Spleen (tissue), 11 donors: Measurements from ENCODE around the gene BCLAF1. TPM values are rescaled to one million over a fixed set of nuclear protein-coding genes. Genes with fewer than 3 reads are reported as not detected.
"Not testable (repeated sequence)": the region's sequence is repeated elsewhere in the genome, so short reads cannot be mapped to it uniquely, and the experiment has no call there.

ENCODE experiments used
- DNase-seq: peaks from one replicate; pipeline ENCODE4 v3.0.0-alpha.2; 2020
- H3K27ac ChIP-seq, 8 donors: fragments of 200-600 bp; sonication (generic) in 7 of 8; 1 replicate in 4 of 8; 2 replicates in 4 of 8; pipeline versions ENCODE4 v1.5.0 to v1.8.0; 2016 to 2021; ENCODE audit warnings: inconsistent platforms in 4 of 8, mild to moderate bottlenecking in 4 of 8, moderate library complexity in 1 of 8
- H3K27me3 ChIP-seq, 7 donors: fragments of 200-600 bp; sonication (generic) in 6 of 7; replicated peaks in 1 of 7; 1 replicate in 4 of 7; 2 replicates in 3 of 7; pipeline versions ENCODE4 v1.5.0 to v1.8.0; 2016 to 2021; ENCODE audit warnings: inconsistent platforms in 3 of 7, mild to moderate bottlenecking in 1 of 7
- H3K36me3 ChIP-seq, 6 donors: fragments of 200-600 bp; sonication (generic) in 5 of 6; 1 replicate in 4 of 6; 2 replicates in 2 of 6; pipeline versions ENCODE4 v1.5.0 to v1.8.0; 2016 to 2021; ENCODE audit warnings: inconsistent platforms in 2 of 6
- H3K4me1 ChIP-seq, 6 donors: fragments of 200-600 bp; sonication (generic) in 5 of 6; 1 replicate in 3 of 6; 2 replicates in 3 of 6; pipeline versions ENCODE4 v1.5.0 to v1.8.0; 2016 to 2021; ENCODE audit warnings: inconsistent platforms in 3 of 6
- H3K4me3 ChIP-seq, 8 donors: fragments of 200-600 bp; sonication (generic) in 7 of 8; 1 replicate in 4 of 8; 2 replicates in 4 of 8; pipeline versions ENCODE4 v1.5.0 to v1.8.0; 2016 to 2021; ENCODE audit warnings: inconsistent platforms in 4 of 8, mild to moderate bottlenecking in 4 of 8, moderate library complexity in 2 of 8
- H3K9me3 ChIP-seq, 8 donors: fragments of 200-600 bp; sonication (generic) in 7 of 8; 1 replicate in 4 of 8; 2 replicates in 4 of 8; pipeline versions ENCODE4 v1.5.0 to v1.8.0; 2016 to 2021; ENCODE audit warnings: inconsistent platforms in 4 of 8
- CTCF ChIP-seq, 11 experiments: fragments of 200-600 bp in 7 of 11; fragments of 450-650 bp in 4 of 11; sonication (generic) in 4 of 11; IDR thresholded peaks in 8 of 11; conservative IDR thresholded peaks in 3 of 11; 1 replicate in 7 of 11; 2 replicates in 4 of 11; pipeline versions ENCODE4 v1.4.0 to v1.8.0; 2016 to 2021; ENCODE audit warnings: antibody characterized with exemption in 11 of 11, inconsistent platforms in 4 of 11, mild to moderate bottlenecking in 1 of 11
- POLR2A ChIP-seq, 3 donors: fragments of 450-650 bp; IDR thresholded peaks; one replicate each; pipeline ENCODE4 v1.5.1; 2017; ENCODE audit warnings: antibody characterized with exemption in 3 of 3, mild to moderate bottlenecking in 1 of 3
- POLR2AphosphoS5 ChIP-seq, 3 donors: sonication (generic); formaldehyde crosslinking; IDR thresholded peaks; one replicate each; pipeline ENCODE4 v1.5.1; 2017; ENCODE audit warnings: antibody characterized with exemption in 3 of 3
- WGBS, 5 donors: extraction: QIAGEN DNeasy Blood & Tissue Kit in 3 of 5; methylation state at CpG; one replicate each; pipeline versions ENCODE4 v1.1.5 to v1.1.7; 2013 to 2018; 5-methylcytosine and 5-hydroxymethylcytosine counted together
- intact Hi-C: fragments of 100-400 bp; cut with DNase I; formaldehyde crosslinking; loops from one replicate; pipeline ENCODE4 v1.15.0; 2023; ENCODE audit warnings: low total_unique reads
- polyA plus RNA-seq, 3 donors: library from polyadenylated mRNA; stranded (reverse); fragments of 200-250 nt; gene quantifications; one replicate each; pipeline ENCODE4 v1.2.1, GENCODE V29; 2013
- total RNA-seq, 7 donors: library from RNA; depleted of rRNA in 3 of 7; stranded (reverse); fragments of >200 nt in 3 of 7; fragmentation: NEBNext Ultra II Directional in 4 of 7; extraction: Animal tissue kit (Norgen Biotek cat#: 25700) in 4 of 7; gene quantifications; one replicate each; pipeline versions ENCODE4 v1.1.0 to v1.2.1, GENCODE V29; 2016 to 2021
- donor health status: healthy with polysubstance abuse.
- donor health status: DM: no; HTN: no; CAD: no; lungs with moderate emphysema.
- donor health status: DM: no; HTN: no; CAD: no.
- donor health status: Bipolar disorder and iron deficiency.
- donor health status: healthy.
- donor health status: DM: no; HTN: no; CAD: no.
- donor health status: DM: yes; HTN: yes; CAD: no.

BCLAF1 gene
- total and polyA plus RNA-seq, 10 donors = 22.9 to 228 (median 170) TPM

- no peaks in the 10 kb centered on the region for H3K36me3 ChIP-seq
- no peak for DNase-seq
- H3K4me3 ChIP-seq = no peak overlapping the region
- H3K27me3 ChIP-seq = no peaks in the 10 kb centered on the region
- TF ChIP-seq POLR2A (IDR thresholded peaks at IDR 0.05) (no peak), POLR2AphosphoS5 (IDR thresholded peaks at IDR 0.05) (no peak), CTCF (IDR thresholded peaks at IDR 0.05 in 8 of 11, conservative IDR thresholded peaks at IDR 0.05 in 3 of 11) (no peak)
- H3K4me1 ChIP-seq = no peaks in the 10 kb centered on the region
- intact Hi-C loops = no loop called here
- no peaks in the 10 kb centered on the region for H3K9me3 ChIP-seq
- H3K27ac ChIP-seq = no peak overlapping the region
- 75 to 93% (median 90%) methylated on average over 3 of the region's 3 CpGs for WGBS, 5 donors
Observed at GRCh38 chr6:136309171-136309570, 19.5 kb upstream of the BCLAF1 start.

GRCh38 chr6:136308469-136308868, 18.8 kb upstream of the BCLAF1 start:
- H3K36me3 ChIP-seq, H3K4me1 ChIP-seq, H3K27me3 ChIP-seq, H3K27ac ChIP-seq, H3K4me3 ChIP-seq, intact Hi-C loops, H3K9me3 ChIP-seq, DNase-seq: not testable (repeated sequence)
- WGBS, 5 donors = 69 to 92% (median 83%) methylated on average over 1 of the region's 1 CpG

- TF ChIP-seq CTCF (IDR thresholded peaks at IDR 0.05 in 8 of 11, conservative IDR thresholded peaks at IDR 0.05 in 3 of 11) = no peak
- TF ChIP-seq POLR2AphosphoS5 (IDR thresholded peaks at IDR 0.05) = no peak
- TF ChIP-seq POLR2A (IDR thresholded peaks at IDR 0.05) = no peak
- no peak for DNase-seq
- H3K27ac ChIP-seq = no peak overlapping the region
- H3K36me3 ChIP-seq = no peaks in the 10 kb centered on the region
- intact Hi-C loops = no loop called here
- peaks cover 0 to 7% (median 0%) of the 10 kb centered on the region in 8 donors for H3K9me3 ChIP-seq
- H3K27me3 ChIP-seq = no peaks in the 10 kb centered on the region
- H3K4me3 ChIP-seq = no peak overlapping the region
- H3K4me1 ChIP-seq = no peaks in the 10 kb centered on the region
Observed at GRCh38 chr6:136307351-136307750, 17.7 kb upstream of the BCLAF1 start.

GRCh38 chr6:136306466-136306865, 16.8 kb upstream of the BCLAF1 start:
- Histone ChIP-seq H3K4me3 (no peak overlapping the region), H3K9me3 (peaks cover 0 to 7% (median 0%) of the 10 kb centered on the region in 8 donors), H3K36me3 (no peaks in the 10 kb centered on the region), H3K4me1 (no peaks in the 10 kb centered on the region), H3K27me3 (no peaks in the 10 kb centered on the region), H3K27ac (no peak overlapping the region)
- intact Hi-C loops = no loop called here
- 87 to 100% (median 96%) methylated on average over 1 of the region's 1 CpG for WGBS, 5 donors
- no peak for DNase-seq
- TF ChIP-seq POLR2A (IDR thresholded peaks at IDR 0.05) (no peak), POLR2AphosphoS5 (IDR thresholded peaks at IDR 0.05) (no peak), CTCF (IDR thresholded peaks at IDR 0.05 in 8 of 11, conservative IDR thresholded peaks at IDR 0.05 in 3 of 11) (no peak)

GRCh38 chr6:136304410-136304809, 14.8 kb upstream of the BCLAF1 start:
- H3K4me3 ChIP-seq = no peak overlapping the region
- peaks cover 0 to 7% (median 0%) of the 10 kb centered on the region in 8 donors for H3K9me3 ChIP-seq
- no peak overlapping the region for H3K27ac ChIP-seq
- H3K36me3 ChIP-seq = no peaks in the 10 kb centered on the region
- DNase-seq = no peak
- no peak for TF ChIP-seq POLR2A (IDR thresholded peaks at IDR 0.05)
- TF ChIP-seq POLR2AphosphoS5 (IDR thresholded peaks at IDR 0.05) = no peak
- no peak for TF ChIP-seq CTCF (IDR thresholded peaks at IDR 0.05 in 8 of 11, conservative IDR thresholded peaks at IDR 0.05 in 3 of 11)
- no peaks in the 10 kb centered on the region for H3K27me3 ChIP-seq
- H3K4me1 ChIP-seq = no peaks in the 10 kb centered on the region
- intact Hi-C loops = no loop called here
- 88 to 98% (median 96%) methylated on average over 4 of the region's 4 CpGs for WGBS, 5 donors
